HCT116 (cell line): ENCODE measurements around the gene ANXA2. TPM values are rescaled to one million over a fixed set of nuclear protein-coding genes. Genes with fewer than 3 reads are reported as not detected.

Experiments used
- ATAC-seq: fragments of 200-7000 bp; cut with Tn5 transposase; 2 replicates; pipeline ENCODE4 v1.9.1; 2020; ENCODE audit warnings: mild to moderate bottlenecking, moderate library complexity
- BruUV-seq: library from RNA; stranded (reverse); fragments of 400-500 nt; replicated peaks from 2 replicates; lab custom pipeline; 2021; lab: Mats Ljungman, UMichigan
- CTCF ChIA-PET: fragments of 300-600 bp; sonication (Branson Sonifier 250); formaldehyde crosslinking; loops from one replicate; lab custom pipeline; 2021; ENCODE audit warnings: antibody characterized with exemption; lab: Charles Lee
- POLR2A ChIA-PET: fragments of 300-600, 350-600 bp; sonication (Branson Sonifier 250); formaldehyde crosslinking; loops from one replicate; lab custom pipeline; 2021; ENCODE audit warnings: antibody characterized with exemption; lab: Charles Lee
- RAD21 ChIA-PET, 2 experiments: fragments of 300-600 bp; sonication (Branson Sonifier 250); formaldehyde crosslinking; loops; one replicate each; lab custom pipeline; 2023; ENCODE audit warnings: low total read pairs in 2 of 2; ENCODE audit not compliant: uncharacterized antibody in 2 of 2, unreplicated experiment in 2 of 2, low non-redundant PET in 1 of 2; lab: Charles Lee
- DNase-seq: peaks from one replicate; pipeline ENCODE4 v3.0.0-alpha.2; 2010; ENCODE audit warnings: low read depth, low spot score
- H2AFZ ChIP-seq: fragments of 200-600 bp; shearing (Covaris generic), sonication (generic); 2 replicates; pipeline ENCODE4 v1.6.1; 2017; ENCODE audit warnings: low read depth, mixed run types, mixed read lengths, antibody characterized with exemption, low read length; ENCODE audit not compliant: poor library complexity, severe bottlenecking
- H3K27ac ChIP-seq: 2 replicates; pipeline ENCODE4 v1.5.1; 2012; ENCODE audit warnings: low read depth, low read length
- H3K27me3 ChIP-seq: fragments of 200-600 bp; sonication (generic); 2 replicates; pipeline ENCODE4 v1.6.1; 2016; ENCODE audit warnings: mixed run types, low read length, mixed read lengths; ENCODE audit not compliant: insufficient read depth
- H3K36me3 ChIP-seq, 2 experiments: fragments of 200-500 bp in 1 of 2; fragments of 200-600 bp in 1 of 2; sonication (Bioruptor generic) in 1 of 2; sonication (generic) in 1 of 2; 2 replicates each; pipeline versions ENCODE4 v1.5.1 to v1.6.1; 2014 to 2016; ENCODE audit warnings: low read length in 2 of 2, inconsistent platforms in 1 of 2, mixed read lengths in 1 of 2, mixed run types in 1 of 2; ENCODE audit not compliant: insufficient read depth in 2 of 2, control insufficient read depth in 1 of 2
- H3K4me1 ChIP-seq, 2 experiments: fragments of 200-600 bp in 1 of 2; sonication (generic) in 1 of 2; 2 replicates each; pipeline versions ENCODE4 v1.5.1 to v1.6.1; 2012 to 2017; ENCODE audit warnings: low read length in 2 of 2, inconsistent platforms in 1 of 2, mild to moderate bottlenecking in 1 of 2, mixed read lengths in 1 of 2, mixed run types in 1 of 2, moderate library complexity in 1 of 2; ENCODE audit not compliant: insufficient read depth in 2 of 2, control insufficient read depth in 1 of 2
- H3K4me2 ChIP-seq: fragments of 200-600 bp; sonication (generic); 2 replicates; pipeline ENCODE4 v1.6.1; 2017; ENCODE audit warnings: mixed run types, low read length, mixed read lengths
- H3K4me3 ChIP-seq, 2 experiments: fragments of 200-600 bp in 1 of 2; sonication (generic) in 1 of 2; replicated peaks in 1 of 2; 2 replicates each; pipeline ENCODE4 v1.5.1; 2011 to 2016; ENCODE audit warnings: low read length in 2 of 2, control low read depth in 1 of 2, low read depth in 1 of 2, mild to moderate bottlenecking in 1 of 2, mixed read lengths in 1 of 2, mixed run types in 1 of 2
- H3K79me2 ChIP-seq: fragments of 200-600 bp; sonication (generic); 2 replicates; pipeline ENCODE4 v1.6.1; 2017; ENCODE audit warnings: mild to moderate bottlenecking, mixed run types, low read length, moderate library complexity, mixed read lengths; ENCODE audit not compliant: insufficient read depth
- H3K9ac ChIP-seq: fragments of 200-600 bp; sonication (generic); 2 replicates; pipeline ENCODE4 v1.6.1; 2016; ENCODE audit warnings: low read length, mixed read lengths
- H3K9me2 ChIP-seq: fragments of 200-600 bp; sonication (generic), shearing (Covaris generic); 2 replicates; pipeline ENCODE4 v1.6.1; 2017; ENCODE audit warnings: mixed run types, mild to moderate bottlenecking, moderate library complexity; ENCODE audit not compliant: insufficient read depth
- H3K9me3 ChIP-seq, 2 experiments: fragments of 200-500 bp in 1 of 2; fragments of 200-600 bp in 1 of 2; sonication (Bioruptor generic) in 1 of 2; sonication (generic) in 1 of 2; 2 replicates each; pipeline ENCODE4 v1.6.1; 2014 to 2017; ENCODE audit warnings: low read length in 2 of 2, mixed read lengths in 2 of 2, inconsistent platforms in 1 of 2, low read depth in 1 of 2, mild to moderate bottlenecking in 1 of 2, mixed run types in 1 of 2, moderate library complexity in 1 of 2; ENCODE audit not compliant: control insufficient read depth in 1 of 2, insufficient read depth in 1 of 2
- H4K20me1 ChIP-seq: fragments of 200-600 bp; sonication (generic), shearing (Covaris generic); 2 replicates; pipeline ENCODE4 v1.6.1; 2017; ENCODE audit warnings: mixed run types, mild to moderate bottlenecking, moderate library complexity; ENCODE audit not compliant: insufficient read depth
- CBX3 ChIP-seq: IDR thresholded peaks from 2 replicates; pipeline ENCODE4 v1.6.1; 2012; ENCODE audit warnings: low read depth
- CEBPB ChIP-seq: IDR thresholded peaks from 2 replicates; pipeline ENCODE4 v1.6.1; 2012; ENCODE audit warnings: low read depth
- ELF1 ChIP-seq: IDR thresholded peaks from 2 replicates; pipeline ENCODE4 v1.6.1; 2012; ENCODE audit warnings: low read depth, borderline replicate concordance
- FOSL1 ChIP-seq: IDR thresholded peaks from 2 replicates; pipeline ENCODE4 v1.6.1; 2012; ENCODE audit warnings: low read depth
- JUND ChIP-seq: IDR thresholded peaks from 2 replicates; pipeline ENCODE4 v1.6.1; 2012
- POLR2A ChIP-seq: IDR thresholded peaks from 2 replicates; pipeline ENCODE4 v1.7.0; 2011; ENCODE audit warnings: borderline replicate concordance; ENCODE audit not compliant: insufficient read depth, insufficient read length; ENCODE audit errors: extremely low read depth
- POLR2AphosphoS5 ChIP-seq: IDR thresholded peaks from 2 replicates; pipeline ENCODE4 v1.6.1; 2011; ENCODE audit warnings: mild to moderate bottlenecking, low read depth, low read length, moderate library complexity
- SIN3A ChIP-seq: IDR thresholded peaks from 2 replicates; pipeline ENCODE4 v1.6.1; 2012; ENCODE audit warnings: low read depth
- SRF ChIP-seq: IDR thresholded peaks from 2 replicates; pipeline ENCODE4 v1.6.1; 2012; ENCODE audit warnings: low read depth
- TCF7L2 ChIP-seq: IDR thresholded peaks from 2 replicates; pipeline ENCODE4 v1.7.0; 2011; ENCODE audit warnings: borderline replicate concordance, inconsistent platforms; ENCODE audit not compliant: insufficient read depth, insufficient read length; ENCODE audit errors: extremely low read depth
- YY1 ChIP-seq: IDR thresholded peaks from 2 replicates; pipeline ENCODE4 v1.6.1; 2011; ENCODE audit warnings: low read length, low read depth, moderate library complexity, mild to moderate bottlenecking; ENCODE audit not compliant: insufficient replicate concordance; ENCODE audit errors: extremely low read depth
- intact Hi-C: fragments of 100-400 bp; cut with micrococcal nuclease; formaldehyde crosslinking; loops from 2 replicates; pipeline ENCODE4 v1.10.0; 2022
- total RNA-seq: library from RNA; stranded (reverse); gene quantifications from one replicate; pipeline ENCODE4 v1.2.1, GENCODE V29; 2021; ENCODE audit not compliant: unreplicated experiment
- TF ChIP-seq, protein P1 (sequence below), 3 experiments: fragments of 200-600 bp in 1 of 3; sonication (generic) in 1 of 3; IDR thresholded peaks in 2 of 3; conservative IDR thresholded peaks in 1 of 3; 2 replicates each; pipeline ENCODE4 v1.5.1; 2012 to 2017; ENCODE audit warnings: low read depth in 2 of 3, low read length in 2 of 3, antibody characterized with exemption in 1 of 3, borderline replicate concordance in 1 of 3, control low read depth in 1 of 3, mild to moderate bottlenecking in 1 of 3, mixed read lengths in 1 of 3, mixed run types in 1 of 3, moderate library complexity in 1 of 3; ENCODE audit not compliant: insufficient read depth in 1 of 3

The ANXA2 gene
- total RNA-seq, 1 experiment from 2014 or later: 1,298 TPM

- no peak for TF ChIP-seq POLR2AphosphoS5
- no peak for TF ChIP-seq POLR2A
- TF ChIP-seq CBX3: no peak
- TF ChIP-seq JUND: no peak
- TF ChIP-seq YY1: no peak
- TF ChIP-seq SRF: no peak
- no peak for TF ChIP-seq TCF7L2
Measured at GRCh38 chr15:60438646-60439045, 40.9 kb upstream of the ANXA2 start (continued).

DNA sequence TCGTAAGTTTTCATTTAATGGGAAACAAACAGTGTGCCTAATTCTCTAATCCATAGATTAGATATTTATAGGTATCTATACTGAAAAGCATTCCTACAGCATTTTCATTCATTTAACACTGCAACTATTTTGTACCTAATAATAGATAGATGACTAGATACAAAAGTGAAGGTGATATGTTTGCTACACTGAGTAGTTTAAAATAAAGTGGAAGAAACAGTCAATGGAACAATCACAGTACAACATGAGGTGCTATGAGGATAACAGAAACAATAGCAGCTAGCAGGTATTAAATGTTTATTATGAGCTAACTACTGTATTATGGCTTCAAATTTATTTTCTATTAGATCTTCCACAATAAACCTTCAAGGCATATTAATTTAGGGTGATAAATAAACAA lies 31.1 kb upstream of the ANXA2 start:
- Histone ChIP-seq H2AFZ (no peak overlapping the region), H3K9me2 (no peaks in the 10 kb centered on the region), H3K27ac (no peak overlapping the region), H3K36me3 (peaks cover 2 to 6% of the 10 kb centered on the region in 2 experiments; a peak in 2 of 4 replicates), H3K79me2 (no peaks in the 10 kb centered on the region), H4K20me1 (no peaks in the 10 kb centered on the region), H3K27me3 (no peaks in the 10 kb centered on the region), H3K9ac (no peak overlapping the region), H3K4me1 (peaks cover 7 to 8% of the 10 kb centered on the region in 2 experiments; a peak in 3 of 4 replicates)
- RAD21 ChIA-PET: no interaction called here
- TF ChIP-seq JUND (no peak), FOSL1 (no peak), TCF7L2 (no peak), SRF (no peak), ELF1 (no peak), CEBPB (no peak), SIN3A (no peak), YY1 (no peak)
- TF ChIP-seq, protein P1, sequence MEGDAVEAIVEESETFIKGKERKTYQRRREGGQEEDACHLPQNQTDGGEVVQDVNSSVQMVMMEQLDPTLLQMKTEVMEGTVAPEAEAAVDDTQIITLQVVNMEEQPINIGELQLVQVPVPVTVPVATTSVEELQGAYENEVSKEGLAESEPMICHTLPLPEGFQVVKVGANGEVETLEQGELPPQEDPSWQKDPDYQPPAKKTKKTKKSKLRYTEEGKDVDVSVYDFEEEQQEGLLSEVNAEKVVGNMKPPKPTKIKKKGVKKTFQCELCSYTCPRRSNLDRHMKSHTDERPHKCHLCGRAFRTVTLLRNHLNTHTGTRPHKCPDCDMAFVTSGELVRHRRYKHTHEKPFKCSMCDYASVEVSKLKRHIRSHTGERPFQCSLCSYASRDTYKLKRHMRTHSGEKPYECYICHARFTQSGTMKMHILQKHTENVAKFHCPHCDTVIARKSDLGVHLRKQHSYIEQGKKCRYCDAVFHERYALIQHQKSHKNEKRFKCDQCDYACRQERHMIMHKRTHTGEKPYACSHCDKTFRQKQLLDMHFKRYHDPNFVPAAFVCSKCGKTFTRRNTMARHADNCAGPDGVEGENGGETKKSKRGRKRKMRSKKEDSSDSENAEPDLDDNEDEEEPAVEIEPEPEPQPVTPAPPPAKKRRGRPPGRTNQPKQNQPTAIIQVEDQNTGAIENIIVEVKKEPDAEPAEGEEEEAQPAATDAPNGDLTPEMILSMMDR (IDR thresholded peaks at IDR 0.05 in 2 of 3, conservative IDR thresholded peaks at IDR 0.05 in 1 of 3; ENCODE audit: borderline replicate concordance in 1 of 3, insufficient read depth in 1 of 3, low read depth in 2 of 3, low read length in 2 of 3): no peak
- TF ChIP-seq, all 23 proteins: peak for 0
- ATAC-seq (no peak), DNase-seq (no peak)
- intact Hi-C loops: no loop called here
- Histone ChIP-seq H3K4me3 (no peak overlapping the region), H3K9me3 (no peaks in the 10 kb centered on the region), H3K4me2 (no peak overlapping the region)
- CTCF ChIA-PET: no interaction called here
- BruUV-seq: no TSS peak
- POLR2A ChIA-PET: interaction anchor here (1.4 kb wide), 1 partner anchor 54 kb away, joined by 3 read pairs; no protein-coding TSS in a partner anchor
